HEK293 (cell line): ENCODE results near the gene ICAM1.

Experiments used
- CTCF ChIA-PET: fragments of 350-600 bp; formaldehyde crosslinking; extraction: SDS; loops from one replicate; lab custom pipeline; 2021; ENCODE audit warnings: antibody characterized with exemption; lab: Yijun Ruan, JAX
- POLR2A ChIA-PET: fragments of 300-600 bp; formaldehyde crosslinking; extraction: SDS; loops from one replicate; lab custom pipeline; 2020; ENCODE audit warnings: antibody characterized with exemption, inconsistent platforms; lab: Yijun Ruan, JAX
- H3K27ac ChIP-seq: fragments of 200-500 bp; sonication (Bioruptor generic); 2 replicates; pipeline ENCODE4 v1.5.1; 2014; ENCODE audit warnings: low read depth, low read length, control low read depth, inconsistent platforms; ENCODE audit errors: extremely low read depth
- H3K36me3 ChIP-seq, 2 experiments: fragments of 200-500 bp in 1 of 2; sonication (Bioruptor generic) in 1 of 2; 1 replicate in 1 of 2; 2 replicates in 1 of 2; pipeline ENCODE4 v1.5.1; 2014 to 2017; ENCODE audit warnings: inconsistent platforms in 2 of 2, low read length in 2 of 2; ENCODE audit not compliant: control insufficient read depth in 2 of 2, insufficient read depth in 1 of 2
- H3K4me1 ChIP-seq: fragments of 200-500 bp; sonication (Bioruptor generic); 2 replicates; pipeline ENCODE4 v1.5.1; 2014; ENCODE audit warnings: mild to moderate bottlenecking, low read length, inconsistent platforms; ENCODE audit not compliant: control insufficient read depth, insufficient read depth
- H3K4me3 ChIP-seq: 2 replicates; pipeline ENCODE4 v1.5.1; 2011; ENCODE audit warnings: low read depth, mild to moderate bottlenecking, control low read depth, low read length, moderate library complexity
- H3K9me3 ChIP-seq: fragments of 200-500 bp; sonication (Bioruptor generic); 2 replicates; pipeline ENCODE4 v1.5.1; 2014; ENCODE audit warnings: low read depth, low read length, inconsistent platforms; ENCODE audit not compliant: control insufficient read depth, insufficient read depth
- CTCF ChIP-seq: fragments of 450-650 bp; formaldehyde crosslinking; IDR thresholded peaks from 2 replicates; pipeline ENCODE4 v1.5.1; 2016; ENCODE audit warnings: missing biosample characterization, missing genetic modification characterization
- EGR2 ChIP-seq: fragments of 450-650 bp; formaldehyde crosslinking; IDR thresholded peaks from 2 replicates; pipeline ENCODE4 v1.5.1; 2016; ENCODE audit warnings: low read depth, missing biosample characterization, missing genetic modification characterization
- HOXC10 ChIP-seq: sonication (generic); formaldehyde crosslinking; IDR thresholded peaks from 2 replicates; pipeline ENCODE4 v1.8.1; 2023; ENCODE audit warnings: mild to moderate bottlenecking, missing genetic modification reagents
- PBX3 ChIP-seq: sonication (generic); formaldehyde crosslinking; IDR thresholded peaks from 2 replicates; pipeline ENCODE4 v1.8.1; 2022; ENCODE audit warnings: mild to moderate bottlenecking, moderate library complexity, missing genetic modification reagents
- PRDM10 ChIP-seq: fragments of 450-650 bp; formaldehyde crosslinking; IDR thresholded peaks from 2 replicates; pipeline ENCODE4 v1.5.1; 2016; ENCODE audit warnings: missing biosample characterization, missing genetic modification characterization
- PRDM4 ChIP-seq: fragments of 450-650 bp; formaldehyde crosslinking; IDR thresholded peaks from 2 replicates; pipeline ENCODE4 v1.5.1; 2017; ENCODE audit warnings: missing biosample characterization, missing genetic modification characterization
- ZEB2 ChIP-seq: fragments of 450-650 bp; formaldehyde crosslinking; IDR thresholded peaks from 2 replicates; pipeline ENCODE4 v1.5.1; 2016; ENCODE audit warnings: missing biosample characterization, missing genetic modification characterization
- ZFP69B ChIP-seq: fragments of 450-650 bp; formaldehyde crosslinking; IDR thresholded peaks from 2 replicates; pipeline ENCODE4 v1.5.1; 2016; ENCODE audit warnings: missing biosample characterization, missing genetic modification characterization
- ZIC2 ChIP-seq: fragments of 450-650 bp; formaldehyde crosslinking; IDR thresholded peaks from 2 replicates; pipeline ENCODE4 v1.5.1; 2016; ENCODE audit warnings: missing biosample characterization, missing genetic modification characterization
- ZNF266 ChIP-seq: fragments of 450-650 bp; formaldehyde crosslinking; IDR thresholded peaks from 2 replicates; pipeline ENCODE4 v1.5.1; 2016; ENCODE audit warnings: missing biosample characterization, missing genetic modification characterization, low read depth
- ZNF398 ChIP-seq: fragments of 450-650 bp; formaldehyde crosslinking; IDR thresholded peaks from 2 replicates; pipeline ENCODE4 v1.5.1; 2017; ENCODE audit warnings: missing biosample characterization, missing genetic modification characterization
- ZNF501 ChIP-seq: fragments of 450-650 bp; formaldehyde crosslinking; IDR thresholded peaks from 2 replicates; pipeline ENCODE4 v1.5.1; 2016; ENCODE audit warnings: missing biosample characterization, missing genetic modification characterization
- ZNF558 ChIP-seq: fragments of 450-650 bp; formaldehyde crosslinking; IDR thresholded peaks from 2 replicates; pipeline ENCODE4 v1.5.1; 2016; ENCODE audit warnings: missing biosample characterization, missing genetic modification characterization
- ZNF561 ChIP-seq: fragments of 450-650 bp; IDR thresholded peaks from 2 replicates; pipeline ENCODE4 v1.5.1; 2018; ENCODE audit warnings: missing biosample characterization, missing genetic modification characterization, borderline replicate concordance
- ZNF645 ChIP-seq: fragments of 450-650 bp; formaldehyde crosslinking; IDR thresholded peaks from 2 replicates; pipeline ENCODE4; 2016; ENCODE audit warnings: missing biosample characterization, missing genetic modification characterization
- ZNF664 ChIP-seq: fragments of 450-650 bp; formaldehyde crosslinking; IDR thresholded peaks from 2 replicates; pipeline ENCODE4 v1.5.1; 2016; ENCODE audit warnings: missing biosample characterization, missing genetic modification characterization
- ZSCAN30 ChIP-seq: fragments of 450-650 bp; IDR thresholded peaks from 2 replicates; pipeline ENCODE4 v1.5.1; 2018; ENCODE audit warnings: missing biosample characterization, mild to moderate bottlenecking, missing genetic modification characterization, moderate library complexity

ICAM1 gene

GRCh38 chr19:10230173-10230860 lies 40.6 kb upstream of the ICAM1 start (continued):
- TF ChIP-seq CTCF (tag by site-specific recombination) (peak; percentile 37), ZEB2 (peak; percentile 19; the same call in 1 of the 2 replicates), EGR2 (tag by site-specific recombination) (peak; percentile 67), PBX3 (CRISPR knock-in tag) (peak; percentile 42; the same call in 1 of the 2 replicates), ZIC2 (tag by site-specific recombination) (peak; percentile 9; the same call in 1 of the 2 replicates)

GRCh38 chr19:10230861-10231611 lies 39.9 kb upstream of the ICAM1 start, which contains the start of gene S1PR2:
TSS of gene S1PR2 (minus strand) at chr19:10231331. CDS start at chr19:10224905, 6,426 bp downstream.
- peak within 1 kb of the TSS; percentile 74; the same call in 1 of the 2 replicates for H3K27ac ChIP-seq
- H3K4me1 ChIP-seq = no peaks in the 10 kb centered on the region
- H3K36me3 ChIP-seq = no peaks in the 10 kb centered on the region
- no peaks in the 10 kb centered on the region for H3K9me3 ChIP-seq
- POLR2A ChIA-PET = interaction anchor here (0.6 to 1.4 kb wide), 7 partner anchors 8 to 404 kb away, joined by 3 to 5 read pairs (median 3); partner anchors contain the start of genes DNMT1, MRPL4 and UBL5
- peak within 1 kb of the TSS; percentile 78 for H3K4me3 ChIP-seq
- CTCF ChIA-PET = interaction anchor here (0.7 kb wide), 1 partner anchor 9 kb away, joined by 3 read pairs; no protein-coding TSS in a partner anchor
- TF ChIP-seq PRDM10 = 0 out of 2 replicates have a peak, but pooled peaks have one; percentile 4
- TF ChIP-seq ZSCAN30 = peak; percentile 52; the same call in 1 of the 2 replicates
- TF ChIP-seq HOXC10 (CRISPR knock-in tag) = no peak
- TF ChIP-seq ZFP69B = no peak
- TF ChIP-seq ZNF645 (tag by site-specific recombination) = no peak
- no peak for TF ChIP-seq ZNF558 (tag by site-specific recombination)
- TF ChIP-seq ZNF664 = no peak
- TF ChIP-seq ZNF398 (tag by site-specific recombination) = peak; percentile 41; the same call in 1 of the 2 replicates
- no peak for TF ChIP-seq PRDM4 (tag by site-specific recombination)
- 0 out of 2 replicates have a peak, but pooled peaks have one; percentile 51 for TF ChIP-seq ZNF561 (tag by site-specific recombination)
- no peak for TF ChIP-seq ZNF266
- TF ChIP-seq ZIC2 (tag by site-specific recombination) = 0 out of 2 replicates have a peak, but pooled peaks have one; percentile 31
- TF ChIP-seq ZNF501 (tag by site-specific recombination) = no peak
